Heart right ventricle (tissue), 16 donors: ENCODE data around the gene ZBTB46. TPM values are rescaled to one million over a fixed set of nuclear protein-coding genes. Genes with fewer than 3 reads are reported as not detected.

Source experiments
- ATAC-seq, 8 donors: fragments of 200-7000 bp; cut with Tn5 transposase; one replicate each; pipeline ENCODE4 v1.9.1; 2020; ENCODE audit warnings: mild to moderate bottlenecking in 8 of 8, moderate library complexity in 8 of 8, moderate number of reproducible peaks in 1 of 8
- DNase-seq, 2 donors: peaks; one replicate each; pipeline ENCODE4 v3.0.0-alpha.2; 2020
- H3K27ac ChIP-seq, 10 donors: fragments of 200-600 bp; sonication (generic) in 2 of 10; one replicate each; pipeline versions ENCODE4 v1.5.0 to v1.8.0; 2020 to 2022; ENCODE audit warnings: mild to moderate bottlenecking in 3 of 10
- H3K27me3 ChIP-seq, 7 donors: fragments of 200-600 bp; one replicate each; pipeline ENCODE4 v1.8.0; 2021 to 2022; ENCODE audit warnings: mild to moderate bottlenecking in 2 of 7
- H3K36me3 ChIP-seq, 9 donors: fragments of 200-600 bp; sonication (generic) in 1 of 9; one replicate each; pipeline versions ENCODE4 v1.5.0 to v1.8.0; 2020 to 2022; ENCODE audit warnings: mild to moderate bottlenecking in 2 of 9
- H3K4me1 ChIP-seq, 9 donors: fragments of 200-600 bp; sonication (generic) in 1 of 9; one replicate each; pipeline versions ENCODE4 v1.5.0 to v1.8.0; 2020 to 2022; ENCODE audit warnings: mild to moderate bottlenecking in 4 of 9
- H3K4me3 ChIP-seq, 10 donors: fragments of 200-600 bp; sonication (generic) in 2 of 10; one replicate each; pipeline versions ENCODE4 v1.5.0 to v1.8.0; 2020 to 2022; ENCODE audit warnings: mild to moderate bottlenecking in 7 of 10, moderate library complexity in 2 of 10
- H3K9me3 ChIP-seq, 11 donors: fragments of 200-600 bp in 10 of 11; sonication (generic) in 2 of 11; one replicate each; pipeline versions ENCODE4 v1.5.0 to v1.8.0; 2013 to 2022; ENCODE audit warnings: mild to moderate bottlenecking in 2 of 11, control low read depth in 1 of 11, moderate library complexity in 1 of 11
- CTCF ChIP-seq, 9 donors: fragments of 200-600 bp; sonication (generic) in 2 of 9; IDR thresholded peaks; one replicate each; pipeline versions ENCODE4 v1.5.0 to v1.8.0; 2021 to 2022; ENCODE audit warnings: antibody characterized with exemption in 9 of 9, mild to moderate bottlenecking in 5 of 9, moderate library complexity in 1 of 9
- WGBS, 2 donors: extraction: QIAGEN DNeasy Blood & Tissue Kit; methylation state at CpG; one replicate each; pipeline ENCODE4 v1.1.7; 2013; ENCODE audit warnings: inconsistent platforms in 1 of 2; 5-methylcytosine and 5-hydroxymethylcytosine counted together
- intact Hi-C, 10 donors: fragments of 100-400 bp; cut with DNase I; formaldehyde crosslinking; loops; one replicate each; pipeline versions ENCODE4 v1.11.1 to v1.14.2; 2022
- polyA plus RNA-seq, 2 donors: library from polyadenylated mRNA; stranded (reverse); fragments of 200-250 nt; gene quantifications; one replicate each; pipeline ENCODE4 v1.2.3, GENCODE V29; 2013
- total RNA-seq, 10 donors: library from RNA; stranded (reverse); fragmentation: NEBNext Ultra II Directional in 3 of 10; extraction: Animal tissue kit (Norgen Biotek cat#: 25700) in 3 of 10; gene quantifications; one replicate each; pipeline versions ENCODE4 v1.2.1 to v1.2.4, GENCODE V29; 2021 to 2023
- donor health status: Arrhythmogenic right ventricular cardiomyopathy.
- donor health status: ischemic (EF 13 %, LVEDD 7.1; RV severe dilation, severe dysfunction).
- donor health status: healthy with polysubstance abuse.
- donor health status: DM: no; HTN: yes; CAD: no.
- donor health status: DM: no; HTN: no; CAD: no.
- donor health status: ischemic (EF 25% LVEDD 6.9; RV normal size, moderate dysfunction).
- donor health status: ischemic (EF 25% LVEDD 5.7; RV mildly dilated, moderate dysfunction).
- donor health status: healthy.
- donor health status: DM: yes; HTN: yes; CAD: no.
- donor health status: Ischemic cardiomyopathy.
- donor health status: ischemic (EF 35%, LVEDD 5.7; RV mildly dilated, moderate dysfunction).
- donor health status: nonischemic (EF 11% LVEDD 7.7; RV severe dilation, severe dysfunction).
- donor health status: DM: yes; HTN: yes; CAD: no.
- donor health status: PGD.
- donor health status: ischemic (EF 29% LVEDD 5.4; RV normal size, mild dysfunction).
- donor health status: nonischemic (EF 23%, LVEDD 6.1; RV moderate dilation, normal function).

The ZBTB46 gene
- total and polyA plus RNA-seq, 12 donors: 5.6 to 25.4 (median 14.4) TPM

GRCh38 chr20:63766695-63767426 is 64.2 kb downstream of the ZBTB46 start:
- intact Hi-C loops: no loop called here

DNA sequence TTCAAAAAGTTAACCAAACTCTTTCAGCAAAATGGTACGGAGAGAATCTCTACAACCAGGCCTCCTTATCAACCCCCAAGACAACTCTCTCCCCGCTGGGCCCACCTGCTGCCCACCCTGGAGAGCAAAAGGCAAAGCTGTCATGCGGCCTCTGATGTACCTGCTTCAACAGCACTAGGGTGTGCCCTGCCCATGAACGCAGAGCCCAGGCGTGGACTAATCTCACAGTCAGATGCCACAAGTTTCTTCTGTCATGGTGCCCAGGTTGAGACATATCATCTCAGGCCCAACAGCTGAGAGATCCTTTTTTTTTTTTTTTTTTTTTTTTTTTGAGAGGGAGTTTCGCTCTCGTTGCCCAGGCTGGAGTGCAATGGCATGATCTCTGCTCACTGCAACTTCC is 65.2 kb downstream of the ZBTB46 start:
- H3K4me1 ChIP-seq: peaks cover 0 to 7% (median 0%) of the 10 kb centered on the region in 9 donors
- peaks cover 0 to 92% (median 28%) of the 10 kb centered on the region in 9 donors for H3K36me3 ChIP-seq
- no peak for TF ChIP-seq CTCF (IDR thresholded peaks at IDR 0.05)
- ATAC-seq: no peak
- intact Hi-C loops: no loop called here
- H3K4me3 ChIP-seq: no peak overlapping the region
- no peak overlapping the region for H3K27ac ChIP-seq
- no peak for DNase-seq
- WGBS, 2 donors: 88 to 92% methylated on average over 7 of the region's 7 CpGs
- no peaks in the 10 kb centered on the region for H3K9me3 ChIP-seq
- H3K27me3 ChIP-seq: no peaks in the 10 kb centered on the region

More at GRCh38 chr20:63766695-63767426, 64.2 kb downstream of the ZBTB46 start:
- Histone ChIP-seq H3K36me3 (peaks cover 0 to 95% (median 28%) of the 10 kb centered on the region in 9 donors), H3K4me3 (no peak overlapping the region), H3K27me3 (no peaks in the 10 kb centered on the region), H3K4me1 (peaks cover 0 to 8% (median 0%) of the 10 kb centered on the region in 9 donors), H3K9me3 (no peaks in the 10 kb centered on the region), H3K27ac (no peak overlapping the region)
- no peak for TF ChIP-seq CTCF (IDR thresholded peaks at IDR 0.05)
- 88 to 91% methylated on average over 38 of the region's 38 CpGs for whole genome bisulfite sequencing, 2 donors
- no peak for ATAC-seq
- DNase-seq: no peak

DNA sequence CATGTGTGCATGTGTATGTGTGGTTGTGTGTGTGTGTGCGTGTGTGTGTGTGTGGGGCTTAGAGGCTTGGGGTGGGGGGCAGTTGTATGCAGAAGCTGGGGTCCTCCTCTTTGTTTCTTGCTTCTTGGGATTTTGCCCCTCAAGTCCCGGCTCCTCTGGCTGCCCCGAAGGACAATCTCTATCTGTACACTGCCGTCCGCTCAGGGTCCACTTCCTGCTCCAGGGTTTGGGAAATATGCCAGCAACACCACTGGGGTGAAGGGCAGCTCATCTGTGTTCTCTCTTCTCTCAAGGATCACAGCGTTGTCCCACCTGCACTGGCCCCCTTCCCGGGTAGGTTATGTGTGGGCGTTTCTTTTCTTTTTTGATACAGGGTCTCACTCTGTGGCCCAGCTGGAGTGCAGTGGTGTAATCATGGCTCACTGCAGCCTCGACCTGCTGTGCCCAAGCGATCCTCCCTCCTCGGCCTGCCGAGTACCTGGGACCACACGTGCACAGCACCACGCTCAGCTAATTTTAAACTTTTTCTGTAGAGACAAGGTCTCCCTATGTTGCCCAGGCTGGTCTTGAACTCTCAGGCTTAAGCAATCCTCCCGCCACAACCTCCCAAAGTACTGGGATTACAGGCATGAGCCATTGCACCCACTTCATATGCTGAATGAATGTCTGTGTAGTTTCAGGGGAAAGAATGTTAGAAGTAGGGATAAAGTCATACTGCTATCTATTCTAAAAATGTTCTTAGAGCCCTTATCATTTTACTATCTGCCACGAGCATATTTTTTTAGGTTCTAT is 65.8 kb downstream of the ZBTB46 start:
- ATAC-seq (peak in 1 of 8 donors; percentile 43), DNase-seq (no peak)
- no peak for TF ChIP-seq CTCF (IDR thresholded peaks at IDR 0.05)
- Histone ChIP-seq H3K27ac (no peak overlapping the region), H3K9me3 (no peaks in the 10 kb centered on the region), H3K27me3 (no peaks in the 10 kb centered on the region), H3K4me3 (no peak overlapping the region), H3K36me3 (peaks cover 0 to 91% (median 25%) of the 10 kb centered on the region in 9 donors), H3K4me1 (peaks cover 0 to 7% (median 0%) of the 10 kb centered on the region in 9 donors)
- intact Hi-C loops: no loop called here
- 68 to 69% methylated on average over 16 of the region's 16 CpGs for WGBS, 2 donors

GRCh38 chr20:63759377-63759901 is 71.6 kb downstream of the ZBTB46 start:
- no peak for TF ChIP-seq CTCF (IDR thresholded peaks at IDR 0.05)
- H3K4me3 ChIP-seq: no peak overlapping the region
- no peak for DNase-seq
- no peak overlapping the region for H3K27ac ChIP-seq
- peaks cover 0 to 60% (median 4%) of the 10 kb centered on the region in 9 donors for H3K36me3 ChIP-seq
- WGBS, 2 donors: 81 to 87% methylated on average over 7 of the region's 7 CpGs
- ATAC-seq: no peak
- H3K9me3 ChIP-seq: no peaks in the 10 kb centered on the region
- no peaks in the 10 kb centered on the region for H3K27me3 ChIP-seq
- no peaks in the 10 kb centered on the region for H3K4me1 ChIP-seq
- intact Hi-C loops: no loop called here
